ENCODE measurements around the gene XRCC5.
A peak's percentile ranks its signal among the peaks of the same experiment; 100 is the strongest.

DNA sequence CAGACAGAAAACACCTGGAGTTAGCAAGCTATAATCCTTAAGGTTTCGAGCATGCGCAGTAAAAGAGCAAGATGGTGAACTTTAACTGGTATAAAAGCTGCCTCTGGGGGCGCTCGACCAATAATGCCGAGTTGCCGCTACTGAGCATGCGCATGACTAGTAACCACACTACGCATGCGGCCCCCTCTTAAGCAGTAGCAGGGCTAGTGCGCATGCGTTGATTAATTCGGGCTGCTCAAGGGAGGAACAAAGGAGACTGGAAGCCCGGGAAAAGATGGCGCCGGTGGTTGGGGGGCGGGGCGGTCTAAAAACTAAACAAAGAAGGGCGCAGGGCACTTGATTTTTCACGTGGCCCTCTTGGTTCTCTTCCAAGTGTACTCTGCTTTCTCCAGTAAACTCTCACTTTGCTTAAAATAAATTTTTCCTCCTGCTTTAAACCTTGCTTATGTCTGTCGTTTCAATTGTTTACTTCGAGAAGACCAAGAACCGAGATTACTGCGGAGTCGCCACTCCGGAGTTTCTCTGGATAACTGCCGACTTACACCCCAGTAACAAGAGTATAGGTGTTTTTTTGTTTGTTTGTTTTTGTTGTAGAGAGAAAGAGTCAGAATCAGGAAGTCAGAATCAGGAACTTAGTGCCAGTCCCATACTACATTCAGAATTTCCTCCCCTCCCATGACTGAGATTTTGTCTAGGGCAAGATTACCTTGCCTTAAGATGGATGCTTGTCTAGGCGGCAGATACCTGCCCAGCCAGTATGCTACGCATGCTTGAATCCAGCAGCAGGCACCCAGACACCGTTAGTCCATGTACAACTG, 5.8 kb downstream of the XRCC5 start:
- TF ChIP-seq CTCF (optimal IDR thresholded peaks at IDR 0.05 in 1 of 3, IDR thresholded peaks at IDR 0.05 in 1 of 3, conservative IDR thresholded peaks at IDR 0.05 in 1 of 3; ENCODE audit: extremely low read depth in 1 of 3, insufficient read depth in 2 of 3, low read length in 3 of 3) (peak; percentile 89 to 97 (median 89)), EZH2 (IDR thresholded peaks at IDR 0.05; ENCODE audit: low read length) (no peak)
